T-helper 1 cell treated with Interleukin-12 subunit alpha and Interleukin-12 subunit beta and Interleukin-4 antibody, amounts not matched to agents 30 μg/mL and 1 μg/mL, for 36 hours (primary cell): ENCODE results near the gene P2RY8.
A peak's percentile ranks its signal among the peaks of the same experiment; 100 is the strongest.

Experiments
- H3K27ac Mint-ChIP-seq: one replicate; pipeline ENCODE4 v1.8.0; 2021; ENCODE audit warnings: mild to moderate bottlenecking, mixed read lengths
- H3K27me3 Mint-ChIP-seq: one replicate; pipeline ENCODE4 v1.8.0; 2021; ENCODE audit warnings: low read depth, mixed read lengths
- H3K36me3 Mint-ChIP-seq: one replicate; pipeline ENCODE4 v1.8.0; 2021; ENCODE audit warnings: low read depth, mixed read lengths
- H3K4me1 Mint-ChIP-seq: one replicate; pipeline ENCODE4 v1.8.0; 2021; ENCODE audit warnings: low read depth, mixed read lengths
- H3K4me3 Mint-ChIP-seq: one replicate; pipeline ENCODE4 v1.8.0; 2021; ENCODE audit warnings: mild to moderate bottlenecking, moderate library complexity, mixed read lengths
- H3K9me3 Mint-ChIP-seq: one replicate; pipeline ENCODE4 v1.8.0; 2021; ENCODE audit warnings: mixed read lengths

Gene P2RY8

DNA sequence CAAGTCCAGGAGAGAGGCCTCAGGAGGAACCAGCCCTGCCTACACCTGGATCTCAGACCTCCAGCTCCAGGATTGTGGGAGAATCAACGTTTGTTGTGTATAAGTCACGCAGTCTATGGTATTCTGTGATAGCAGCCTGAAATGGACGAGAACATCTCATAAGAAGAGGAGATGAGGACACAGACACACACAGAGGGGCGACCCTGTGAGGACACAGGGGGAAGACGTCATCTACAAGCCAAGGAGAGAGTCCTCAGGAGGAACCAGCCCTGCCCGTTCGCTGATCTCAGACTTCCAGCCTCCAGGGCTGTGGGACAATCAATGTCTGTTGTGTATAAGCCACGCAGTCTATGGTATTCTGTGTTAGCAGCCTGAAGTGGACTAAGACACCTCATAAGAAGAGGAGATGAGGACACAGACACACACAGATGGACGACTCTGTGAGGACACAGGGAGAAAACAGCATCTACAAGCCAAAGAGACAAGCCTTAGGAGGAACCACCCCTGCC lies 20.3 kb downstream of the P2RY8 start:
- peaks cover 64% of the 10 kb centered on the region for H3K36me3 Mint-ChIP-seq

DNA sequence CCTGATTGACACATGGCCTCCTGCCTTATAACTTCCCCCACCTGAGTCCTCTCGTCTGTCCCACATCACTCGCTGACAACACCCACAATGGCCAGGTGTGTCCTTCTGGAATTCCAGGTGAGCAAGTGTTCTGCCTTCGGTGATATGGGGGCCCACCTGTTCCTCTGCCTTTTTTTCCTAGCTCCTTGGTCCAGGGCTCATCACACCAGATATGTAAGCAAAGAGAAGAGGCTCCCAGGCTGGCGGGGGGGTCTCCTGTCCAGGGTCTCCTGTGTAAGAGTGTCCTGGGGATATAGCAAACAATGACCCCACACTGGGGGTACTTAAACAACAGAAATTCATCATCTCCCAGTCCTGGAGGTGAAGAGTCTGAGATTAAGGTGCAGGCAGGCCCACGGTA lies 25.2 kb downstream of the P2RY8 start:
- no peak overlapping the region for H3K4me3 Mint-ChIP-seq
- peaks cover 11% of the 10 kb centered on the region for H3K9me3 Mint-ChIP-seq
- peak overlapping the region; percentile 6 for H3K27ac Mint-ChIP-seq
- peaks cover 18% of the 10 kb centered on the region for H3K4me1 Mint-ChIP-seq
- H3K27me3 Mint-ChIP-seq, result no peaks in the 10 kb centered on the region
- H3K36me3 Mint-ChIP-seq, result peaks cover 41% of the 10 kb centered on the region

More for the DNA sequence above, 20.3 kb downstream of the P2RY8 start:
- peak overlapping the region; percentile 38 for H3K27ac Mint-ChIP-seq
- no peak overlapping the region for H3K4me3 Mint-ChIP-seq
- no peaks in the 10 kb centered on the region for H3K27me3 Mint-ChIP-seq
- H3K9me3 Mint-ChIP-seq, result peaks cover 15% of the 10 kb centered on the region
- peaks cover 51% of the 10 kb centered on the region for H3K4me1 Mint-ChIP-seq

DNA sequence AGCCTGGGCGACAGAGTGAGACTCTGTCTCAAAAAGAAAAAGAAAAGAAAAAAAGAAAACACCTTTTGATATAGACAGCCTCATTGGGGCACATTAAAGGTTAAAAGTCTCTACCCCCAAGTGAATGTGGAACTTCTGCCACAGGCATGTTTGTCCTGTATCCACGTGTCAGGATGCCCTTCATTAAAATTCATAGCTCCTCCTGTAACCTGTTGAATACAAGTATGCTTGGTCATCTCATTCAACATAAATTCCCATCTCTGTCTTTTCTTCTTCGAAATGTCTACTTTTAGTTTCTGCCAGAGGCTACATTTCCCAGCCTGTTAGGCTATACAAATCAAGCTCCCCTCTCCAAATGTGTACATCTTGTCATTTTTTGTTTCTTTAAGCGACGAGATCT lies 25.8 kb downstream of the P2RY8 start:
- Mint-ChIP-seq H3K4me3 (no peak overlapping the region), H3K27me3 (no peaks in the 10 kb centered on the region)

DNA sequence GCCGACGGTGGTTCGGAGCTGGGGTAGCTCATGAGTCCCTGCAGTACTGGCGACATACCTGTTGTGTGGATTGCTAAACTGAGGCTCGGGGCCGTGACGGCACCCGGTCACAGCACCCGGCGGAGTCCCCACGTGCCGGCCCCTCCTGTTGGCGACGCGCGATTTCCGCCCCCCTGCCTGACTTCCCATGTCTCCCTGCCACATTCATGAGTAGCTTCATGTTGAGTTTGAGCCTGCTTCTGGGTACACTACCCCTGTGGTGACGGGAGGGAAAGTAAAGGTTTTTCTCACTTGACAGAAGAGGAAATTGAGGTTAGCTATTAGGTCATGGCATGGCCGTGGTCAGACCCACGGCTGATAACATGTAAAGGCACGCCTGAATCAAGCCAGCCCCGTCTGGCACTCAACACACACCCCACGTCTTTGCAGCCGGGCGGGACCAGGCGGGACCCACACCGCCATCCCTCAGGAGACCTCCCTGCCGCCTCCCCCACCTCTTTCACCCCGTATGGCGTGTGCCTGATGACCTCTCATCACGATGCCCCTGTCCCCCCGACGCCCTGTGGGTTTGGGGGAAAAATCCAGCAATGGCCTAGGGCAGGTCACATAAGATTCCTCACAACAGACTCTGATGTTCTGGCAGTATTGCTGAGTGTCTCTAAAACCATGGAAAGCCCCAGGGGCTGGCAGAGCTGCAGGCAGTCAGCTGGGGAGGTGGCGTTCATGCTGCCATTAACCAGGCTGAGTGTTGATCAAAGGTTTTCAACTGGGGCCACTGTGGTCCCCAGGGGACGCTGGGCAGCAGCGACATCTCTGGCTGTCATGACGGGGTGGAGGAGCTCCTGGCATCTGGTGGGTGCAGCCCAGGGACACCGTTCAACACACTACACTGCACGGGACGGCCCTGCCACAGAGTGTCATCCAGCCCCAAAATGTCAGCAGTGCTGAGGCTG lies 29.2 kb downstream of the P2RY8 start:
- Mint-ChIP-seq H3K27me3 (no peaks in the 10 kb centered on the region), H3K36me3 (peaks cover 32% of the 10 kb centered on the region), H3K27ac (peak overlapping the region; percentile 20), H3K9me3 (no peaks in the 10 kb centered on the region), H3K4me3 (no peak overlapping the region), H3K4me1 (peaks cover 20% of the 10 kb centered on the region)

More for the DNA sequence above, 25.8 kb downstream of the P2RY8 start:
- peaks cover 37% of the 10 kb centered on the region for H3K36me3 Mint-ChIP-seq
- no peak overlapping the region for H3K27ac Mint-ChIP-seq
- peaks cover 16% of the 10 kb centered on the region for H3K4me1 Mint-ChIP-seq
- peaks cover 11% of the 10 kb centered on the region for H3K9me3 Mint-ChIP-seq

DNA sequence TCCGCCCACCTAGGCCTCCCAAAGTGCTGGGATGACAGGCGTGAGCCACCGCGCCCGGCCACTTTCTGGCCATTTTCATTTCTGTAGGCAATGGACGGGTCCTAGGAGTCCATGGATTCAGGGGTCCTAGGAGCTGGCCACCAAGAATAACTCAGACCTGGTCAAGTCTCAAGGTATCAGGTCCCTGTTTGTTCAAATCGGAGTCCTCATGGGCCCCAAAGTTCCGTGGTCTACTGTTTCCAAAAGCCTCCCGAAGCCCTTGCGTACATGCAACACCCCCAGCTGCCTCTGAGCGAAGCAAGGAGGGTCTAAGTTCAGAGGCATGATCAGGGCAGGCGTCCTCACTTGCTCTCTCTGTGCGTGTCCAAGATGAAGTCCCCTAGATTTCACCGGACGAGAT lies 30.1 kb downstream of the P2RY8 start:
- Mint-ChIP-seq H3K36me3 (peaks cover 34% of the 10 kb centered on the region), H3K27me3 (no peaks in the 10 kb centered on the region), H3K4me1 (peaks cover 20% of the 10 kb centered on the region), H3K27ac (peak overlapping the region; percentile 28), H3K9me3 (no peaks in the 10 kb centered on the region), H3K4me3 (no peak overlapping the region)

DNA sequence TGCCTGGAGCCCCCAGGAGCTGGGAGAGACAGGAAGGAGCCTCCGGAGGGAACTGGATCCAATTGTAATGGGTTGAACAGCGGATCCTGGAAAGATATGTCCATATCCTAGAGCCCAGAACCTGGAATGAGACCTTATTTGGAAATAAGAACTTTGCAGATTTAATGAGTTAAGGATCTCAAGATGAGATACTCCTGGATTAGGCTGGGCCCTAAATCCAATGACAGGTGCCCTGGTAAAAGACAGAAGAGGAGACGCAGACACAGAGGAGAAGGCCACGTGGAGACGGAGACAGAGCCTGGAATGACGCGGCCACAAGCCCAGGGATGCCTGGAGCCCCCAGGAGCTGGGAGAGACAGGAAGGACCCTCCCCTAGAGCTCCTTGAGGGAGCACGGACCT lies 34.1 kb downstream of the P2RY8 start:
- H3K27me3 Mint-ChIP-seq, result no peaks in the 10 kb centered on the region
- peaks cover 28% of the 10 kb centered on the region for H3K36me3 Mint-ChIP-seq
- peak overlapping the region; percentile 41 for H3K27ac Mint-ChIP-seq
- H3K4me3 Mint-ChIP-seq, result no peak overlapping the region
- no peaks in the 10 kb centered on the region for H3K9me3 Mint-ChIP-seq
- H3K4me1 Mint-ChIP-seq, result peaks cover 22% of the 10 kb centered on the region

DNA sequence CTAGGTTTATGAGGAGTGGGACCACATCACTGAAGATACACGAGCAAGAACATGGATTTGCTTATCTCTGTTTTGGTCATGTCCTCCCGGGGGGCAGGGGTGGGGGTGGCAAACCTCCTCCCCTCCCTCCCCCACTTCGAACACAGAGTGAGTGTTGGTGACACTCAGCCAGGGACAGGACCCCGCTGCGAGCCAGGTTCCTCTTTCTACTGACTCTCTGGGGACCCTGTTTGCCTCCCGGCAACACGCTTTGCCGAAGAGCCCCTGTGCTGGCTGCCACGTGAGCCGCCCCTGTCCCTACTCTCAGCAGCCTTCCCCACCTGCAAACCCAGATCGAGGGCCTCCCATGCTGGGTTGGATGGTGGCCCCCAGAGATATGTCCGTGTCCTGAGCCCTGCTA lies 34.7 kb downstream of the P2RY8 start:
- H3K27me3 Mint-ChIP-seq, result no peaks in the 10 kb centered on the region
- H3K4me1 Mint-ChIP-seq, result peaks cover 24% of the 10 kb centered on the region
- no peaks in the 10 kb centered on the region for H3K9me3 Mint-ChIP-seq
- H3K27ac Mint-ChIP-seq, result peak overlapping the region; percentile 26
- H3K4me3 Mint-ChIP-seq, result no peak overlapping the region
- H3K36me3 Mint-ChIP-seq, result peaks cover 26% of the 10 kb centered on the region

DNA sequence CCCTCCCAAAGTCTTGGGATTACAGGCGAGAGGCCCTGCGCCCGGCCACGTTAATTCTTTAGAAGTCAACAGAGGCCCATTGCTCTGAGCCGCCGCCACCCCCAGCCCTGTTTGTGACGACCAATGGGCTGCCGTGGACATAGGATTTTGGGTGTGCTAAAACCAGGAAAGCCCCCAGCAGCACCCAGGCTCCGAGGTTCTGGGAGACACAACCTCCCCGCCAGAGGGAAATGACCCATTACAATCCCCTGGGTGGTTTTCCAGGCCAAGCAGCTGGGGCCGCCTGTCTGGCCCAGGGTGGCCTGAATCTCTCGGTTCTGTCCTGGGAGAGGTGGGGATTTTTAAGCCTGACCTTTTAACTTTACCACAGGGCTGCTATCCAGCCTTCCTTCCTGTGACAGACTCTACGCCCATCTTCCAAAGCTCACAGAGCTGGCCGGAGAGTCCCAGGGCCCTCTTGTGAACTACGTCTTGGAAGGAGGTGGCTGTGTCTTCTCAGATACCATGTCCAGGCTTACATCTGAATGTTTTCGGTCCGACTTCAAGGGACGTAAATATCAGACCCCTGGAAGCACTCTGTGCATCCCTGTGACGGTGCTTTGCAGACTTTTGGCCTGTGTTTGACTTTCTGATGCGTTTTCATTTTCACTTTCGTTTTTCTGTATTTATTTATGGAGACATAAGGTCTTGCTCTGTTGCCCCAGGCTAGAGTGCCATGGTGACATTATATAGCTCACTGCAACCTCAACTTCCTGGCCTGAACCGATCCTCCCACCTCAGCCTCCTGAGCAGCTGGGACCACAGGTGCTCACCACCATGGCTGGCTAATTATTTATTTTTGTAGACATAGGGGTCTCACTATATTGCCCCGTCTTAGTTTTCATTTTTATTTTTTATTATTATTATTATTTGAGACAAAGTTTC lies 36.0 kb downstream of the P2RY8 start:
- no peaks in the 10 kb centered on the region for H3K9me3 Mint-ChIP-seq
- H3K4me3 Mint-ChIP-seq, result peak overlapping the region; percentile 25
- peaks cover 18% of the 10 kb centered on the region for H3K4me1 Mint-ChIP-seq
- H3K27ac Mint-ChIP-seq, result peak overlapping the region; percentile 56
- H3K27me3 Mint-ChIP-seq, result no peaks in the 10 kb centered on the region
- H3K36me3 Mint-ChIP-seq, result peaks cover 24% of the 10 kb centered on the region

DNA sequence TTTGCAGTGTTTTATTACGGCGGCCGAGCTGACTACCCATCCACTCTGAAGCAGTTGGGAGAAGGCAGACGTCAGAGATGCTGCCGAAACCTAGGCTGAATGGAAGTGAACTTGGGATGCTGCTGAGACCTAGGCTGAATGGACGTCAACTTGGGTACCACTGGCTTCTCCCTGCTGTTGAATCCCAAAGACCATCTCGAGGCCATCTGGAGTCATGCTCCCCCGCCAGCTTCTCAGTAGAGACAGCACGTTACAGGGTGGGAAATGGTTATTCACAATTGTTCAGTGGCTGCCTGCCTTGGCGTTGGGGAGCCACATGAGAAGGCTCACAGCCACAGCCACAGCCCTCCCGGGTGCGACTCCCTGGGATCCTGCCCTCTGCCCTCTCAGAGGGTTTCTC lies 40.9 kb downstream of the P2RY8 start:
- no peak overlapping the region for H3K4me3 Mint-ChIP-seq
- H3K36me3 Mint-ChIP-seq, result peaks cover 26% of the 10 kb centered on the region
- peak overlapping the region; percentile 20 for H3K27ac Mint-ChIP-seq
- H3K9me3 Mint-ChIP-seq, result peaks cover 6% of the 10 kb centered on the region
- H3K27me3 Mint-ChIP-seq, result no peaks in the 10 kb centered on the region
- peaks cover 32% of the 10 kb centered on the region for H3K4me1 Mint-ChIP-seq

DNA sequence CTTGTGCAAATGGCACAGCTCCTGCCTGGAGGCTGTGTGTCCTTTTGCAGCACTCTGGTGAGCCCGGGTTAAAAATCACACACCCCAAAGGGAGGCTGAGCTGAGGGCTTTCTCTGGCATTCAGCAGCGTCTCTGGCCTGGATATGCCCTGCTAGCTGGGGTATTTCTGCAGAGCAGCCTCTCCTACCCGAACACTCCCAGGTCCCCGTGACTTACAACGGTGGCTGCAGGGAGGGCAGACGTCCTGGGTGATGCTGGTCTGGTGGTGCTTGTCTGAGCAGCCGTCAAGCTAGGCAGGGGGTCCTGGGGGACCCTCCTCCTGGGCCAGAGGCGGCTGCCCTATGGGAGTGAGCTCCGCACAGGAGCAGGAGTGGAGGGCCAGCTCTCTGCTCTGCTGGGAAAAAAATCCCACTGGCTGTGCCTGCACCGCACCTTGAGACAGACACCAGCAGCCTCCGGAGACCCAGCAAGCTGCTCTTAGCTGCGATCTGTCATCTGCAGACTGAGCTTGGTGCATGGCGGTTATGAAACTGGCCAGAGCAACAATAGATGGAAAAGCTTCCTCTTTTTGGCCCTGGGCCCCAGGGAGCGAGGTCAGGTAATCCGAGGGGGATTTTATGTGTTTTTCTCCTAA lies 43.0 kb downstream of the P2RY8 start:
- Mint-ChIP-seq H3K9me3 (peaks cover 7% of the 10 kb centered on the region), H3K27ac (peak overlapping the region; percentile 8), H3K4me1 (peaks cover 29% of the 10 kb centered on the region), H3K36me3 (peaks cover 32% of the 10 kb centered on the region), H3K27me3 (no peaks in the 10 kb centered on the region), H3K4me3 (no peak overlapping the region)

DNA sequence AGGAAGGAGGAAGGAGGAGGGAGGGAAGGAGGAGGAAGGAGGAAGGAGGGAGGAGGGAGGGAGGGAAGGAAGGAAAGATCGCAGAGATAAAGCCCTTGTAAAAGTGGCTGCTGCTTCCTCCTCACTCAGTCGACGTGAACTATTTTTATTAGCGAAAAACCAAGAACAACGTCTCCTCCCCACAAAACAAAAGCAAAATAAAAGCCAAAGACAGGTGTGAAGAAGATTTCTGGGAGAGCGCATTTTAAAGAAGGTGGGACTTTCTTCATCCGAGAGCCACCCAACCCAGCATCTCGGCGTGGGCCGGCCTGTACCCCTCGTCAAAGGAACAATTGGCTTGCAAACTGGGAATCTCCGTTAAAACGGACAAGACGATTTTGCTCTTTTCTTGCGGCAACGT lies 43.6 kb downstream of the P2RY8 start:
- Mint-ChIP-seq H3K27me3 (no peaks in the 10 kb centered on the region), H3K9me3 (peaks cover 10% of the 10 kb centered on the region), H3K4me3 (peak overlapping the region; percentile 4), H3K27ac (peak overlapping the region; percentile 53), H3K36me3 (peaks cover 37% of the 10 kb centered on the region), H3K4me1 (peaks cover 32% of the 10 kb centered on the region)

DNA sequence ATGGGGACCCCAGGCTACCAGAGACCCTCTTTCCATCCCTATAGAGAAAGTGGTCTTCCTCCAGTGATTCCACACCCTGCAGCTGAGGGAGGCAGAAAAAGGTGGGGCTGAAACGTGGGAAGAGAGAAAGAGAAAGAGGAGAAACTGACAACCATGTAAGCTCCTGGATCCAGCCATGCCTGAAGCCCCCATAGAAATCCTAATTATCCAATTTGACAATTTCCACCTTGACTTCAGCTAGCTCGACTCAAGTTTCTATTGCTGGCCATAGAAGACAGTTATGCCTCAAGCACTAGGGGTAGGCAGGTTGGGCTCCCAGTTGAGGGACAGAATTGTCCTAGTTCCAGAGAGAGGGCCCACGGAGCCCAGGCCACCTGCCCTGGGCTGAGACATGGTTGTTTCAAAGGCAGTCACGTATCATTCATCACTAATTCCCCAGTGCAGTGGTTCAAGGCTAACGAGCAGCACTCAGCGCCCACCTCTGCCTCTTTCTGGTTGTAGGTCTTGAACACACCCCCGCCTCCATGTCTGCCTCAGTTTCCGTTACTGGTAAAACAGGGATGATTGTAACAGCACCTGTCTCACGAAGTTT lies 44.5 kb downstream of the P2RY8 start:
- no peak overlapping the region for H3K4me3 Mint-ChIP-seq
- no peaks in the 10 kb centered on the region for H3K27me3 Mint-ChIP-seq
- H3K9me3 Mint-ChIP-seq, result peaks cover 10% of the 10 kb centered on the region

DNA sequence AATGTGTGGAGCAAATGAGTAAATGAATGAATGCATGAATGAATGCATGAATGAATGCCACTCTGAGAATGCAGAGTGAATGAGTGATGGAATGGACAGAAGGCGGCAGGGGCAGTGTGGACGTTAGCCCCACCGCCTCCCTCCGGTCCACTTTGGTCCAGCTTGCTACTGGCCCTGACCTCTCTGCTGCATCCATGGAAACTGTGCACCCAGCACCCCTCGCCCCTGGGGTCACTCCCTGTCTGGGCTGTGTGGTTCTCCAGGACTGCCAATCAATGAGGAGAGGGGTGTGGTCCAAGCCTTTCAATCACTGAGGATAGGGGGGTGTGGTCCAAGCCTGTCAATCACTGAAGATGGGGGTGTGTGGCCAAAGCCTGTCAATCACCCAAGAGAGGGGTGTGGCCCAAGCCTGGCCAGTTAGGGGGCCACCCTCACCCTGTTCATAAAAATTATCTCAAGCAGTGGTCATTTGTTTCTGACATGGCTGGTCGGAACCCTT lies 45.1 kb downstream of the P2RY8 start:
- H3K36me3 Mint-ChIP-seq, result peaks cover 44% of the 10 kb centered on the region
- no peak overlapping the region for H3K4me3 Mint-ChIP-seq
- peaks cover 10% of the 10 kb centered on the region for H3K9me3 Mint-ChIP-seq
- no peaks in the 10 kb centered on the region for H3K27me3 Mint-ChIP-seq
- peaks cover 35% of the 10 kb centered on the region for H3K4me1 Mint-ChIP-seq
- peak overlapping the region; percentile 76 for H3K27ac Mint-ChIP-seq

More for the DNA sequence above, 44.5 kb downstream of the P2RY8 start:
- Mint-ChIP-seq H3K36me3 (peaks cover 38% of the 10 kb centered on the region), H3K4me1 (peaks cover 30% of the 10 kb centered on the region), H3K27ac (peak overlapping the region; percentile 76)
